Testis (tissue), 2 donors: ENCODE results near the gene CDC14A.

Source experiments
- CTCF ChIP-seq, 3 experiments: fragments of 450-650 bp in 2 of 3; fragments of 200-600 bp in 1 of 3; sonication (generic) in 1 of 3; IDR thresholded peaks; one replicate each; pipeline ENCODE4 v1.5.1; 2016 to 2019; ENCODE audit warnings: antibody characterized with exemption in 3 of 3, mild to moderate bottlenecking in 2 of 3, moderate library complexity in 1 of 3
- POLR2A ChIP-seq: fragments of 450-650 bp; IDR thresholded peaks from one replicate; pipeline ENCODE4 v1.6.1; 2017; ENCODE audit warnings: antibody characterized with exemption, mild to moderate bottlenecking, moderate library complexity

DNA sequence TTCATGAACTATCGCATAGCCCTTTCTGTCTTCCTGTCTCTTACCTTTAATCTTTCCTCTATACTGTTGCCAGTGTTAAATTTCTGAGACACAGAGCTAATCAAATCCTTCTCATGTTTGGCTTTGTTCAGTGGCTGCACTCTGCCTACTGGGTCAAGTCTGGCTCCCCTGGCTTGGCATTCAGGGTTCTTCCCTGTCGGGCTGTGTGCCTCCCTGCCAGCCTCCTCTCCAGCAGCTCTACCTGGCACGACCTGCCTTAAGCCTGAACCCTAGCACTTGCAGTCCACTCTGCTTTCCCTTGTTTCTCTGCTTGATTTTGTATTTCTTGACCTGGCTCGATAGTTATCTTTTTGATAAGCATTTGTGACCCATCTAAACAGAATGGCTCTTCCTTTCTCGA lies 159.5 kb downstream of the CDC14A start:
- TF ChIP-seq CTCF (IDR thresholded peaks at IDR 0.05) (no peak), POLR2A (no peak)
